H9 (cell line): ENCODE measurements around the gene EDAR. TPM values are rescaled to one million over a fixed set of nuclear protein-coding genes. Genes with fewer than 3 reads are reported as not detected.

Source experiments
- DNase-seq: peaks from one replicate; pipeline ENCODE4 v3.0.0-alpha.2; 2017
- H2AFZ ChIP-seq: one replicate; pipeline ENCODE4 v1.6.1; 2013; ENCODE audit warnings: mild to moderate bottlenecking, low read length, control low read depth, moderate library complexity
- H2AK5ac ChIP-seq: 2 replicates; pipeline ENCODE4 v1.6.1; 2013; ENCODE audit warnings: low read length, control low read depth, mixed read lengths; ENCODE audit not compliant: insufficient read length
- H2BK120ac ChIP-seq: one replicate; pipeline ENCODE4 v1.6.1; 2013; ENCODE audit warnings: low read depth, mild to moderate bottlenecking, low read length, control low read depth, inconsistent platforms; ENCODE audit not compliant: poor library complexity, severe bottlenecking
- H2BK12ac ChIP-seq: 2 replicates; pipeline ENCODE4 v1.6.1; 2013; ENCODE audit warnings: low read length, control low read depth, mixed read lengths, low read depth; ENCODE audit not compliant: insufficient read length
- H2BK15ac ChIP-seq: 2 replicates; pipeline ENCODE4 v1.6.1; 2013; ENCODE audit warnings: low read depth, low read length, control low read depth
- H2BK20ac ChIP-seq: one replicate; pipeline ENCODE4 v1.6.1; 2013; ENCODE audit warnings: low read depth, mild to moderate bottlenecking, low read length, control low read depth, inconsistent platforms; ENCODE audit not compliant: poor library complexity, severe bottlenecking
- H2BK5ac ChIP-seq: 2 replicates; pipeline ENCODE4 v1.6.1; 2013; ENCODE audit warnings: low read length, control low read depth, mixed read lengths; ENCODE audit not compliant: insufficient read length
- H3K14ac ChIP-seq: 2 replicates; pipeline ENCODE4 v1.6.1; 2013; ENCODE audit warnings: low read length, control low read depth; ENCODE audit not compliant: insufficient read depth
- H3K18ac ChIP-seq: 2 replicates; pipeline ENCODE4 v1.6.1; 2013; ENCODE audit warnings: low read depth, mild to moderate bottlenecking, mixed read lengths, low read length, control low read depth; ENCODE audit not compliant: insufficient read length
- H3K23ac ChIP-seq: 2 replicates; pipeline ENCODE4 v1.6.1; 2013; ENCODE audit warnings: low read length, control low read depth, mixed read lengths, low read depth; ENCODE audit not compliant: insufficient read length
- H3K23me2 ChIP-seq: 2 replicates; pipeline ENCODE4 v1.6.1; 2013; ENCODE audit warnings: low read depth, mild to moderate bottlenecking, mixed read lengths, low read length, control low read depth; ENCODE audit not compliant: insufficient read length, poor library complexity, severe bottlenecking
- H3K27ac ChIP-seq: 2 replicates; pipeline ENCODE4 v1.5.1; 2013; ENCODE audit warnings: low read length, control low read depth, mixed read lengths, low read depth; ENCODE audit not compliant: insufficient read length
- H3K27me3 ChIP-seq: 2 replicates; pipeline ENCODE4 v1.6.1; 2013; ENCODE audit warnings: low read length, control low read depth, inconsistent platforms; ENCODE audit not compliant: insufficient read depth
- H3K4ac ChIP-seq: 2 replicates; pipeline ENCODE4 v1.6.1; 2013; ENCODE audit warnings: low read depth, mild to moderate bottlenecking, control low read depth, inconsistent platforms, low read length, moderate library complexity
- H3K4me1 ChIP-seq: 2 replicates; pipeline ENCODE4 v1.6.1; 2013; ENCODE audit warnings: low read length, control low read depth, inconsistent platforms; ENCODE audit not compliant: insufficient read depth
- H3K4me2 ChIP-seq: 2 replicates; pipeline ENCODE4 v1.6.1; 2013; ENCODE audit warnings: low read length, control low read depth, mixed read lengths; ENCODE audit not compliant: insufficient read length, insufficient read depth
- H3K56ac ChIP-seq: 2 replicates; pipeline ENCODE4 v1.6.1; 2013; ENCODE audit warnings: low read depth, mild to moderate bottlenecking, mixed read lengths, low read length, control low read depth; ENCODE audit not compliant: insufficient read length
- H3K79me1 ChIP-seq: 2 replicates; pipeline ENCODE4 v1.6.1; 2013; ENCODE audit warnings: low read depth, mild to moderate bottlenecking, moderate library complexity, low read length, control low read depth, inconsistent platforms; ENCODE audit not compliant: insufficient read depth, poor library complexity, severe bottlenecking
- H3K79me2 ChIP-seq: 2 replicates; pipeline ENCODE4 v1.6.1; 2013; ENCODE audit warnings: low read length, control low read depth, inconsistent platforms; ENCODE audit not compliant: insufficient read depth
- H3K9ac ChIP-seq: 2 replicates; pipeline ENCODE4 v1.6.1; 2013; ENCODE audit warnings: low read length, control low read depth, mixed read lengths; ENCODE audit not compliant: insufficient read length; ENCODE audit errors: extremely low read depth
- H3K9me3 ChIP-seq: one replicate; pipeline ENCODE4 v1.6.1; 2013; ENCODE audit warnings: low read depth, low read length, inconsistent platforms; ENCODE audit not compliant: control insufficient read depth
- H3T11ph ChIP-seq: one replicate; pipeline ENCODE4 v1.6.1; 2013; ENCODE audit warnings: mild to moderate bottlenecking, low read length, control low read depth, inconsistent platforms
- H4K20me1 ChIP-seq: one replicate; pipeline ENCODE4 v1.6.1; 2013; ENCODE audit not compliant: control insufficient read depth, insufficient read length, insufficient read depth
- H4K5ac ChIP-seq: 2 replicates; pipeline ENCODE4 v1.6.1; 2013; ENCODE audit warnings: low read depth, mild to moderate bottlenecking, mixed read lengths, low read length, control low read depth; ENCODE audit not compliant: insufficient read length
- H4K8ac ChIP-seq: replicated peaks from 2 replicates; pipeline ENCODE4 v1.6.1; 2013; ENCODE audit warnings: low read length, control low read depth, mixed read lengths, low read depth; ENCODE audit not compliant: insufficient read length
- H4K91ac ChIP-seq: 2 replicates; pipeline ENCODE4 v1.6.1; 2013; ENCODE audit warnings: low read depth, mild to moderate bottlenecking, moderate library complexity, mixed read lengths, low read length, control low read depth; ENCODE audit not compliant: insufficient read length
- H3K27ac Mint-ChIP-seq, 3 experiments: 2 replicates in 2 of 3; 3 replicates in 1 of 3; pipeline ENCODE4 v1.8.0; 2020 to 2021; ENCODE audit warnings: mixed read lengths in 3 of 3, mild to moderate bottlenecking in 1 of 3, moderate library complexity in 1 of 3
- H3K27me3 Mint-ChIP-seq: 2 replicates; pipeline ENCODE4 v1.8.0; 2021; ENCODE audit warnings: low read depth, mild to moderate bottlenecking, moderate library complexity, mixed read lengths
- H3K36me3 Mint-ChIP-seq, 3 experiments: 2 replicates in 2 of 3; 3 replicates in 1 of 3; pipeline ENCODE4 v1.8.0; 2020 to 2021; ENCODE audit warnings: low read depth in 3 of 3, mixed read lengths in 3 of 3; ENCODE audit not compliant: insufficient read depth in 1 of 3
- H3K4me1 Mint-ChIP-seq, 2 experiments: 2 replicates each; pipeline ENCODE4 v1.8.0; 2020; ENCODE audit warnings: mixed read lengths in 2 of 2
- H3K4me3 Mint-ChIP-seq, 2 experiments: 2 replicates in 1 of 2; 3 replicates in 1 of 2; pipeline ENCODE4 v1.8.0; 2020 to 2021; ENCODE audit warnings: mild to moderate bottlenecking in 2 of 2, mixed read lengths in 2 of 2, moderate library complexity in 1 of 2
- H3K9me3 Mint-ChIP-seq, 2 experiments: 2 replicates in 1 of 2; 3 replicates in 1 of 2; pipeline ENCODE4 v1.8.0; 2020; ENCODE audit warnings: mild to moderate bottlenecking in 2 of 2, mixed read lengths in 2 of 2, moderate library complexity in 1 of 2
- WGBS: extraction: QIAGEN DNeasy Blood & Tissue Kit; methylation state at CpG from one replicate; pipeline ENCODE4 v1.1.7; 2013; ENCODE audit warnings: missing lambda C conversion rate, low lambda C conversion rate, mixed read lengths; ENCODE audit not compliant: insufficient read length; ENCODE audit errors: extremely low coverage; 5-methylcytosine and 5-hydroxymethylcytosine counted together
- total RNA-seq: library from RNA; stranded (reverse); gene quantifications from 2 replicates; pipeline ENCODE4 v1.2.1, GENCODE V29; 2021
- TF ChIP-seq, protein P1 (sequence below): fragments of 200-600 bp; sonication (generic); conservative IDR thresholded peaks from 3 replicates; pipeline ENCODE4 v1.8.0; 2021; ENCODE audit warnings: antibody characterized with exemption, mild to moderate bottlenecking

Gene EDAR
- total RNA-seq, 1 experiment from 2014 or later = not detected

DNA sequence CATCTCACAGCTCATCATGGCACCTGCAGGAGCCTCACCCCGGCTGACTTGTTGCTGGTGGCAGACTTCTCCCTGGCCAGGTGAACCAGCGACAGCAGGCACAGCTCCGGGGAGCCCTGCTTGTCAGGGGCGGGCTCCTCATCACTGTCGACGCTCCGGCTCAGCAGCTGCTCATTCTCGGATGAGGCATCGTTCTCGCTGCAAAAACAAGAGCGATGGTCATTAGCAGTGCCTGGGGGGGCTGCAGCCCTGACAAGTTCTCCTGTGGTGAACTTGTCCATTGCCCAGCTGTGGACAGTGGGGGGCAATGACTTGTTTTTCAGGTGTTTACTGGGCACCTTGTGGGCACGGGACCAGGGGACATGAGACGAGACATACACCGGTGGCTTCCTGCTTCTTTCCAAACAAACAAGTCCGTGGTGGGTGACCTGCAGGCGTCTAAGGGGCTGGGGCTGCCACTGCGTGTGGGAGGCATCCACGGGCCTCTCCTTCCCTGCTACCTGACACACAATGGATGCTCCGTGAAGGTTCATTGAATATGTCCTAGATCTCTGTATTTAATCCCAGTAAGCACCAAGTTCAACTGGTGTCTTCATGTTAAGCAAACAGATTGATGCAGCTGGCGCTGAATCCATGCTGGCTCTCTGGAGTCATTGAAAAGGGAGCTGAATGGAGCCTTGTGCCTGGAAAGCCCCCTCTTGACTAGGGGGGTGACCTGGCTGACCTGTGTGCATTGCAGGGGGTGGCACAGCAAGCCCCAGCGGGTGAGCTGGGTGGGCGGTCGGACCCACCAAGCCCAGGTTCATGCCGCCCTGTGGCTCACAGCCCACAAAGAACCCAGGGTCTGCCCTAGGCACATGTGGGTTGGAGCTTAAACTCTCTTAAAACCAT lies 81.0 kb downstream of the EDAR start:
- TF ChIP-seq, protein P1, sequence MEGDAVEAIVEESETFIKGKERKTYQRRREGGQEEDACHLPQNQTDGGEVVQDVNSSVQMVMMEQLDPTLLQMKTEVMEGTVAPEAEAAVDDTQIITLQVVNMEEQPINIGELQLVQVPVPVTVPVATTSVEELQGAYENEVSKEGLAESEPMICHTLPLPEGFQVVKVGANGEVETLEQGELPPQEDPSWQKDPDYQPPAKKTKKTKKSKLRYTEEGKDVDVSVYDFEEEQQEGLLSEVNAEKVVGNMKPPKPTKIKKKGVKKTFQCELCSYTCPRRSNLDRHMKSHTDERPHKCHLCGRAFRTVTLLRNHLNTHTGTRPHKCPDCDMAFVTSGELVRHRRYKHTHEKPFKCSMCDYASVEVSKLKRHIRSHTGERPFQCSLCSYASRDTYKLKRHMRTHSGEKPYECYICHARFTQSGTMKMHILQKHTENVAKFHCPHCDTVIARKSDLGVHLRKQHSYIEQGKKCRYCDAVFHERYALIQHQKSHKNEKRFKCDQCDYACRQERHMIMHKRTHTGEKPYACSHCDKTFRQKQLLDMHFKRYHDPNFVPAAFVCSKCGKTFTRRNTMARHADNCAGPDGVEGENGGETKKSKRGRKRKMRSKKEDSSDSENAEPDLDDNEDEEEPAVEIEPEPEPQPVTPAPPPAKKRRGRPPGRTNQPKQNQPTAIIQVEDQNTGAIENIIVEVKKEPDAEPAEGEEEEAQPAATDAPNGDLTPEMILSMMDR = no peak
- Histone ChIP-seq H3K18ac (no peak overlapping the region), H2AK5ac (no peak overlapping the region), H3K56ac (no peak overlapping the region), H4K91ac (no peak overlapping the region), H3K4ac (no peak overlapping the region), H3K23me2 (no peaks in the 10 kb centered on the region), H3K4me2 (no peak overlapping the region), H4K5ac (no peak overlapping the region), H2BK15ac (no peak overlapping the region), H3K23ac (no peak overlapping the region), H4K20me1 (no peaks in the 10 kb centered on the region), H2BK20ac (no peak overlapping the region), H2BK120ac (no peak overlapping the region), H2AFZ (no peak overlapping the region), H4K8ac (no peak overlapping the region), H3K27me3 (no peaks in the 10 kb centered on the region), H3T11ph (no peak overlapping the region), H3K9ac (no peak overlapping the region), H2BK5ac (no peak overlapping the region), H3K79me2 (no peaks in the 10 kb centered on the region), H3K9me3 (no peaks in the 10 kb centered on the region), H3K14ac (peak overlapping the region; percentile 60; the same call in 1 of the 2 replicates), H3K4me1 (no peaks in the 10 kb centered on the region), H2BK12ac (no peak overlapping the region), H3K27ac (no peak overlapping the region), H3K79me1 (no peaks in the 10 kb centered on the region)
- no peak overlapping the region for H3K4me3 Mint-ChIP-seq
- no CpG with 5 or more reads among the region's 24 CpGs for WGBS
- DNase-seq = peak; percentile 25
- H3K9me3 Mint-ChIP-seq = no peaks in the 10 kb centered on the region
- peaks cover 2% of the 10 kb centered on the region; the same call in 1 of the 2 replicates for H3K27me3 Mint-ChIP-seq
- peak overlapping the region in 1 of 3 experiments; percentile 59; a peak in 1 of 7 replicates for H3K27ac Mint-ChIP-seq
- H3K4me1 Mint-ChIP-seq = no peaks in the 10 kb centered on the region
- H3K36me3 Mint-ChIP-seq = no peaks in the 10 kb centered on the region; a peak in 1 of 7 replicates
